ENCODE measurements around the gene TTLL9.

TTLL9 gene

GRCh38 chr20:31837896-31838397 lies 32.5 kb upstream of the TTLL9 start:
- DNase-seq, result no peak

GRCh38 chr20:31838646-31839292 lies 31.7 kb upstream of the TTLL9 start:
- DNase-seq, result no peak

GRCh38 chr20:31839782-31840487 lies 30.5 kb upstream of the TTLL9 start:
- DNase-seq, result no peak

- DNase-seq, result no peak
Measured at GRCh38 chr20:31840906-31841816, 29.3 kb upstream of the TTLL9 start.

- DNase-seq, result no peak
Measured at GRCh38 chr20:31841928-31842327, 28.5 kb upstream of the TTLL9 start.

GRCh38 chr20:31842471-31843157 lies 27.8 kb upstream of the TTLL9 start:
- no peak for DNase-seq

- DNase-seq, result no peak
Measured at GRCh38 chr20:31843288-31843687, 27.1 kb upstream of the TTLL9 start.

GRCh38 chr20:31843881-31844280 lies 26.6 kb upstream of the TTLL9 start:
- DNase-seq, result no peak

GRCh38 chr20:31844737-31845299 lies 25.6 kb upstream of the TTLL9 start:
- DNase-seq, result no peak

GRCh38 chr20:31845300-31845863 lies 25.1 kb upstream of the TTLL9 start, which contains the start of gene FOXS1:
Gene FOXS1 (minus strand): TSS chr20:31845604. CDS start chr20:31845542, 62 bp downstream.
- no peak for DNase-seq

- no peak for DNase-seq
Measured at GRCh38 chr20:31846793-31847138, 23.7 kb upstream of the TTLL9 start.

GRCh38 chr20:31848088-31848999 lies 22.1 kb upstream of the TTLL9 start:
- no peak for DNase-seq

GRCh38 chr20:31849306-31849930 lies 21.0 kb upstream of the TTLL9 start:
- DNase-seq, result no peak

- DNase-seq, result no peak
Measured at GRCh38 chr20:31851240-31851955, 19.0 kb upstream of the TTLL9 start.

GRCh38 chr20:31853481-31853880 lies 17.0 kb upstream of the TTLL9 start:
- no peak for DNase-seq

GRCh38 chr20:31856516-31856915 lies 13.9 kb upstream of the TTLL9 start:
- DNase-seq, result no peak

- DNase-seq, result no peak
Measured at GRCh38 chr20:31857861-31858759, 12.3 kb upstream of the TTLL9 start.

GRCh38 chr20:31858760-31859083 lies 11.7 kb upstream of the TTLL9 start:
- no peak for DNase-seq

Data from stimulated activated CD4-positive, alpha-beta T cell treated with anti-CD3 and anti-CD28 coated beads, Interleukin-4, amount 100 ng/mL, for 1 hour (primary cell).